RWPE2 (cell line): ENCODE measurements around the gene ASF1B.

Experiments
- ATAC-seq: fragments of 200-7000 bp; cut with Tn5 transposase; 3 replicates; pipeline ENCODE4 v1.9.1; 2021; ENCODE audit warnings: low read depth
- DNase-seq: peaks from one replicate; pipeline ENCODE4 v3.0.0-alpha.2; 2020; ENCODE audit warnings: low spot score
- H3K27ac ChIP-seq: fragments of 450-650 bp; 2 replicates; pipeline ENCODE4 v1.5.1; 2017; ENCODE audit warnings: mild to moderate bottlenecking; ENCODE audit not compliant: poor library complexity, severe bottlenecking
- H3K27me3 ChIP-seq: fragments of 250-450 bp; sonication (Bioruptor Pico); 2 replicates; pipeline ENCODE4 v1.5.1; 2021; ENCODE audit warnings: mild to moderate bottlenecking, moderate library complexity; ENCODE audit not compliant: insufficient read depth, poor library complexity, severe bottlenecking
- H3K36me3 ChIP-seq: fragments of 250-450 bp; sonication (Bioruptor Pico); 2 replicates; pipeline ENCODE4 v1.5.1; 2020; ENCODE audit warnings: low read depth, mild to moderate bottlenecking, moderate library complexity
- H3K4me1 ChIP-seq: fragments of 250-450 bp; sonication (Bioruptor Pico); 2 replicates; pipeline ENCODE4 v1.5.1; 2021; ENCODE audit warnings: mild to moderate bottlenecking, moderate library complexity; ENCODE audit not compliant: insufficient read depth, poor library complexity, severe bottlenecking
- H3K4me3 ChIP-seq: fragments of 250-450 bp; sonication (Bioruptor Pico); 2 replicates; pipeline ENCODE4 v1.5.1; 2021; ENCODE audit warnings: mild to moderate bottlenecking, moderate library complexity; ENCODE audit not compliant: severe bottlenecking
- H3K9me3 ChIP-seq: fragments of 250-450 bp; sonication (Bioruptor Pico); 2 replicates; pipeline ENCODE4 v1.5.1; 2021; ENCODE audit warnings: mild to moderate bottlenecking, moderate library complexity; ENCODE audit not compliant: severe bottlenecking
- CTCF ChIP-seq: fragments of 450-650 bp; IDR thresholded peaks from one replicate; pipeline ENCODE4 v1.5.1; 2017; ENCODE audit warnings: mild to moderate bottlenecking, moderate library complexity; ENCODE audit not compliant: poor library complexity, severe bottlenecking

The ASF1B gene

GRCh38 chr19:14119146-14119545, 17.2 kb downstream of the ASF1B start:
- no peak for TF ChIP-seq CTCF
- Histone ChIP-seq H3K9me3 (no peaks in the 10 kb centered on the region), H3K4me1 (peaks cover 8% of the 10 kb centered on the region), H3K27ac (peak overlapping the region; percentile 67), H3K27me3 (no peaks in the 10 kb centered on the region), H3K36me3 (peaks cover 3% of the 10 kb centered on the region; the same call in 1 of the 2 replicates), H3K4me3 (no peak overlapping the region)
- ATAC-seq: no peak
- DNase-seq: no peak

DNA sequence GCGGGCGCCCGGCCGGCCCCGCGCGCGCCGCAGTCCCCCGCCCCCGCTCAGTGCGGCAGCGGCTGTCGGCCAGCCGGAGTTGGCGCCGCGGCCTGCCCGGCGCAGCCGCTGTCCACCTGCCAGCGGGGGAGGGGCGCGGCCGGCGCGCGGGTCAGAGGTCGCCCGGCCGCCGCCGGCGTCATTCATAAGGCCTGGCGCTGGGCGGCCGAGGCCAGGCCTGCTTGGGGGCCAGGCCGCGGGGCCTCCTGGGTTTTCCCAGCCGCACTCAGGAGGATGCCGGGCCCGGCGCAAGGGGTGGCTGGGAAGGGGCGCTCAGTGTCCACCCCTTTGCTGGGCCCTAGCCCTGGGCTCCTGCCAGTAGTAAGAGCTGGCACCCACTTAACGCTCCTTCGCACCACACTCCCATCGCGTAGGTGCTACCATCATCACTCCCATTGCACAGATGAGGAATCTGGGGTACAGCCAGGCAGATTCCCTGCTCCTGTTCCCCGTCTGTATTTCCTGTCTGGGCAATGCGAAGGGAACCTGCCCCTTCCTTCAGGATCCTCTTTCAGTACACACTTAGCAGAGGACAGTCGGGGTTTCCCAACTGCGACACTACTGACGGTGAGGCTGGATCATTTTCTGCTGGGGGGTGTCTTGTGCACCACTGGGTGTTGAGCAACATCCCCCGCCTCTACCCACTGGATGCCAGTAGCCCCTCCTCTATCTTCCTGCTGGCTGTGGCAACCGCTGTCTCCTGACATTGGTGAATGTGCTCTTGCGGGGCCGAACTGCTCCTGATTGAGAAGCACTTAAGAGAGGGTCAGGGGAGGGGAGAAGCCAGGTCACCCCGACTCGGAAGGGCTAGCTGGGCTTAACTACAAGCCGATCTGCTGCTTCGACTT, 18.0 kb downstream of the ASF1B start:
- TF ChIP-seq CTCF: no peak
- no peaks in the 10 kb centered on the region for H3K36me3 ChIP-seq
- DNase-seq (no peak), ATAC-seq (peak; percentile 1; the same call in 1 of the 3 replicates)
- H3K9me3 ChIP-seq: no peaks in the 10 kb centered on the region
- H3K27me3 ChIP-seq: no peaks in the 10 kb centered on the region
- H3K27ac ChIP-seq: peak overlapping the region; percentile 67
- peaks cover 8% of the 10 kb centered on the region for H3K4me1 ChIP-seq
- H3K4me3 ChIP-seq: peak overlapping the region; percentile 94

- DNase-seq: peak; percentile 98
- no peaks in the 10 kb centered on the region for H3K36me3 ChIP-seq
- TF ChIP-seq CTCF: no peak
- peaks cover 8% of the 10 kb centered on the region for H3K4me1 ChIP-seq
- H3K27me3 ChIP-seq: no peaks in the 10 kb centered on the region
- no peaks in the 10 kb centered on the region for H3K9me3 ChIP-seq
- peak within 1 kb of the TSS; percentile 67 for H3K27ac ChIP-seq
- H3K4me3 ChIP-seq: peak within 1 kb of the TSS; percentile 94
- ATAC-seq: peak; percentile 97
Measured at GRCh38 chr19:14117668-14118164, 18.7 kb downstream of the ASF1B start, which contains the start of gene PRKACA. PRKACA (minus strand) TSS chr19:14117762; CDS start chr19:14117547, 215 bp downstream.

GRCh38 chr19:14116918-14117578, 19.3 kb downstream of the ASF1B start:
- H3K4me1 ChIP-seq: peaks cover 8% of the 10 kb centered on the region
- no peaks in the 10 kb centered on the region for H3K36me3 ChIP-seq
- H3K9me3 ChIP-seq: no peaks in the 10 kb centered on the region
- no peak for TF ChIP-seq CTCF
- no peaks in the 10 kb centered on the region for H3K27me3 ChIP-seq
- peak overlapping the region; percentile 16 for H3K27ac ChIP-seq
- peak overlapping the region; percentile 94 for H3K4me3 ChIP-seq
- ATAC-seq: no peak
- DNase-seq: no peak
